ENCODE measurements around the gene TK2.

TK2 gene

DNA sequence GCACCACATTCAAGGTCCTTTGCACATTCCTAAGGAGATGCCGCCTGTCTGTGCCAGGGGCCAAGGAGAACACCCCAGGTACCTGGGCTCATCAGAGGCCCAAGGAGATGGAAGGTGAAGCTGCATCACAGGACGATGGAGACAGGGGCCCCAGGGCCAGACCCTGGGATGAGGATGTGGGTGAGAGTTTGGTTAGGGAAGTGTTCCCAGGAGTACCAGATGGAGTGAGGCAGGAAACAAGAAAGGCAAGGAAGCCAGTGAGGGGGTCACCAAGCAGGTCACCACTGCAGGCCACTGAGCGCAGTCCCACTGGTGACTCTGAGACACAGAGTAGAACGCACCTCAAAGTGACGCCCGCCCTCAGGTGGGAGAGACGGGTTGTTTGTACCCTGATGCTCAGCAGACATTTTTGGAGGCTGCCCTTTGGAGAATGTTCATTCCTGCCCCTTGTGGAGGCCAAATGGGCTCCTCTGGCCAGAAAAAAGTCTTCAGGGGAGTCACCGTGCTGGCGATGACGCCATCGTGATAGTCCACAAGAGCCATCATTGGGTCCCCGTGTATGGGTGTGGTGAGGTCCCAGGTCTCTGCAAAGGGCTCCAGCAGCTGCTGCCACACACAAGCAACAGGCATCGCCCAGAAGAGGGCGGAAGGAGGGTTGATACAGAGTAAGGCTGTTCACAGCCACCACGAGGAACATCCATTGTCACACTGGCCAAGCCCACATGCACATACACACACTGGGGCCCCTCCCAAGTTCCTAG is 65.3 kb downstream of the TK2 start:
- no peak for DNase-seq (ENCODE audit: low read depth in 2 of 2)

DNA sequence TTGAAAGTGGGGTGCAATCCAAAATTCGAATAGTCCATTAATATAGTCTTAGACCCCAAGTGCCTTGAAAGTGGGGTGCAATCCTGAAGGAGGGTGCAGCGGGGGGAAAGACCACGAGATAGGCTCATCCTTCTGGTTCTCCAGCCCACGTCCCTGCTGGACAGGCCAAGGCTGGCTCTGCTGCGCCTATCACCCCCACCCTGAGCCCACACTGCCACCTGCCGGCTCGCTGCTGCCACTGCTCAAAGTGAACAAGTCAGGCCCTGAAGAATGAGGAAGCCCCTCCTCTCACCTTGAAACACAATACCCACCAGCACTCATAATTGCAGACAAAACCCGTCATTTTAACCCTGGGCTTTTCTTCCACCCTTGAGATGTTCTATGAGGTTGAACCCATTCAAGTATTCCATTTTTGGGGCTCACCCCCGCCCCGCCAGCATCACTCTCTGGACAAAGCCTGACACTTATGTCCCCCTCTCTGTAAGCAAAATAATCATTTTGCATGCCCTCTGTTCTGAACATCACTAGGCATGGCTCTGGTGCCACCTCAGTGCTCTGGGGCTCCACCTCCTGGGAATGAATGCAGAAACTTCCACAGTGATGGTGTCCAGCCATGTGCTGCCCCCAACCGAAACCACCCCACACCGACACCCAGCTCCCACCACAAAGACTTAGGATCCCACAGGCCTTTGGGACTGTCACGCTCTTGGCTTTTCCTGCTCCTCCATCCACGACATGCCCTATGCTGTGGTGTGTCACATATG is 66.1 kb downstream of the TK2 start:
- peak; percentile 43 to 51 for DNase-seq (ENCODE audit: low read depth in 2 of 2)

DNA sequence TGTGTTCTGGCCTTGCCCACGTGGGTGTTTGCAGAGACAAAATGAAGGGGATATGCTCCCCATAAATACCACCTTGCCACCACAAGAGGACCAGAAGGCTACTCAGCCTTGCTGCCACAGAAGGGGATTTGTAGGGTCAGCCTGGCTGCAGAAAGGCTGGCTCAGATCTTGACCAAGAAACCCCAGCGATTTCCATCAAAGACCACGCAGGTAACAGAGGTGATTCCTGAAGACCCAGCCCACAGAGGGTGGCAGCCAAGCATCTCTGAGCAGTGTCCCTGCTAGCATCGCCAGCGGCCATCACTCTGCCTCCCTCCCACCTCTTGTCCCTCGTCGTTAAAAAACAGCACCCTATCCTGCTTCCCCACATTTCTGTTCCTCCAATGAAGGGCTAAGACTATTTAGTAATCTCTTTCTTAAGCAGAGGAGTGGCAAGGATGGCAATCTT is 68.0 kb downstream of the TK2 start:
- no peak for DNase-seq (ENCODE audit: low read depth in 2 of 2)

DNA sequence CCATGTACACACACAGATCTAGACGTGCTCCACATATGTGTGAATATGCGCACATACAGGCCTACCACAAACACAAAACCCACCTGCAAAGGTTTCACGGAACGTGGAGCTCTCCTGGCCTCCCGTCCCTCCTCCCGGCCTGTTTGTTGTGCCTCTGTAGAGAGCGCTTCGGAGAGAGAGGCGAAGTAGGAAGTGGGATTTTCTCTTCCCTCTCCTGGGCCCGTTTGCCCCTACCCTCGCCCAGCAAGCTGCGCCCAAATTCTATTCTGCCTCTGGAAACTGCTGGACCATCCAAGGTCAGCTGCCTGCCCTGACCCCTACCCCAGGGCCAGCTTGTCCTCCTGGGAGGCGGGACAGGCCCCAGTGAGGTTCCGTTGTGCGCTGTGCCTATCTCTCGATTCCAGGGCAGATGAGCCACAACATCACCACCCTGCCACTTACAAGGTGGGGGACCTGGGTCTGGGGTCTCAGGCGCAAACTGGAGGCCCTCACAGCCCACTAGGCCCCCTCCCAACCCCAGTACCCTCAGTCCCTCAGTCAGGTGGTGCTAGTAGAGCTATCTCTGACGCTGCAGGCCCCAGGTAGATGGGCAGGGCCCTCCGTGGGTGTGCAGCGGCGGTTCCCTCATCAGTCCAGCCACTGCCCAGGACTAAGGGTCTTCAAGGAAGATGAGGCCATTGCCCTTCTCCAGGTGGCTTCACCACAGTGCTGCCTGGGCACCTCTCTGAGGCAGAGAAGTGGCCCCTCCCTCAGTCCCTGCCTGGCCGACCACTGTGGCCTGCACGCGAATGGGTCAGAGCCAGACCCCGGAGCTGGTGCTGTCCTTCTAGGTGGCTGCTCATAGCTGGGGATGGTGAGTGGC is 68.6 kb downstream of the TK2 start:
- no peak for DNase-seq (ENCODE audit: low read depth in 2 of 2)

DNA sequence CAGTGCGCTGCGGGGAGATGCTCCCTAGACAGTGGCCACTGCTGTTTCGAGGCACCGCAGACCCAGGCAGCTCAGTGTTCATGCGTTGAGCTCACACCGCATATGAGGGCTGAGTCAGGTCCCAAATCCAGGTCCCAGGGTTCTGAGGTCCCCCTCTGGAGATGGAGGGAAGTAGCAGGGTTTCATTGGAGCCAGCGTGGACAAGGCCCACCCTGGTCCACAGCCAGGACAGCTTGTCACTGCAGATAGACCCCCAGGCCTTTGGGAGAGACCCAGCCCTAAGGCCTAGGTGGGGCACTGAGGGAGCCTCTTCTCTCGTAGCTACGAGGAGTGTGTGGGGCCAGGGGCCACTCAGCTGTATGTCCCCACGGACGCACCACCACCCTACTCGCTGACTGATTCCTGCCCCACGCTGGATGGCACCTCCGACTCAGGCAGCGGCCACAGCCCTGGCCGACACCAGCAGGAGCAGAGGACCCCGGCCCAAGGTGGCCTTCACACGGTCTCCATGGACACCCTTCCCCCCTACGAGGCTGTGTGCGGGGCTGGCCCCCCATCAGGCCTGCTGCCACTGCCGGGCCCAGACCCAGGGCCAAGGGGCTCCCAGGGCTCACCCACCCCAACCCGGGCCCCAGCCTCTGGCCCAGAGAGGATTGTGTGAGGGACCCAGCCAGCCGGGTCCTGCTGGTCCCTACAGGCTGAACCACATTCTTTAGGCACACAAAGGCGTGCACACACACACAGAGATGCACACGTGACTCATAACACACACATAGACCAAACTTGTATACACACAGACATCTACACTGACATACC is 69.4 kb downstream of the TK2 start:
- no peak for DNase-seq (ENCODE audit: low read depth in 2 of 2)

DNA sequence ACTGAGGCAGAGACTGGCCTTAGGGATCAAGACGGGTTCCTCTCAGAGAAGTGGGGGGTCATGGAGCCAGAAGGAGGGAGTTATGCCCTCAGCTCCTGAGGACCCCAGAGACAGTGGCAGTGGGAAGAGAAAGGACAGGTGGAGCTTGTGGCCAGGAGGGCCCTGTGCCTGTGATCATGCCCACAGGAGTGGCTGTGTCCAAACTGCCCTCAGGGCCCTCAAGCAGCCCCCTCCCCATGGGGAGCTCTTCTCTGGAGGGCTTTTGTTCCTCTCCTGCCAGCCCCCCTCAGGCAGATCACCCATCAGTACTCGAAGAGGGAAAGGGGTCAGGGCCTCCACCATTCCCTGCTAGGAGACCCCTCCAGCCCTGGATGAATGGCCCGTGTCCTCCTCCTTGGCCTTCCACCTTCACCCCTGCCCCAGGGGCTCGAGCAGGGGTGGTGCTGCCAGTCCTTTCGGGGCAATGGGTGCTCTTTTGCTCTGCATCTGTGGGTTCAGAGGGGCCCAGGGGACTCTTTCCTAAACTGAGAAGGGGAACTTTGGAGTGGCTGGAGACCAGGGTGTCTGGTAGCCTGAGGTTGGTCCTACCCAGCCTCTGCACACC is 70.2 kb downstream of the TK2 start:
- DNase-seq (ENCODE audit: low read depth in 2 of 2), result no peak

DNA sequence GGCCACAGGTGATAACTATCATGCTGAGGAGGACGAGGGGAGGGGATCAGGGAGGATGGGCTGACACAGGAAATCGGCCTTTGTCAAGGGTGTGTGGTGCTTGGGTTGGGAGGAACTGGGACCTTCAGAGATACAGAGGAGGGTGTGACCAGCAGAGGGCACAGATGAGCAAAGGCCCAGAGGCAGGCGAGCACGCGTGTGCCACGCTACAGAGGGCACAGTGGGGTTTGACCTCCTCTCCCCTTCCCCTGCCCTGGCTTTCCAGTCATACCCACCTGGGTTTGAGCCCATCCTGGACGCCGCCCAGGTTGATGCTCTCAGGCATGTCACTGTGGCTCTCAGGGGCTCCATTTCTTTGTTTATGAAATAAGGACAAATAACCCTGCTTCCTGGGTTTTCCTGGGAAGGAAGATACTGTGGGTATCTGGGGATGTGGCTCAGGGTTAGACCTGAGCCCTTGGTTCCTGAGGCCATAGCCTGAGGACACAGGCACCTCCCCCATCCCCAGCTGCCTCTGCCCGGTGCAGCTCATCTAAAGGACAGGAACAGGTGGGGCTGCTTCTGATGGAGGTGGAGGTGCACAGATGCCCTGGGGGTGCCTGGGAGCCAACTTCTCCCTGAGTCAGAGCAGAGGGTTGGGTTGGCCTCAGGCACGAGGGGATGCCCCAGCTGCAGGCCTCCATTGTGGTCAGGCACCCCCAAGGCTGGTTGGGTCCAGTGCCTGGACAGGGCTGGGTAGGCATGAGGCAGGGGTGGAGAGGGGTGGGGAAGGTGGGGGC is 71.0 kb downstream of the TK2 start:
- DNase-seq (ENCODE audit: low read depth in 2 of 2), result peak; percentile 60 to 68

DNA sequence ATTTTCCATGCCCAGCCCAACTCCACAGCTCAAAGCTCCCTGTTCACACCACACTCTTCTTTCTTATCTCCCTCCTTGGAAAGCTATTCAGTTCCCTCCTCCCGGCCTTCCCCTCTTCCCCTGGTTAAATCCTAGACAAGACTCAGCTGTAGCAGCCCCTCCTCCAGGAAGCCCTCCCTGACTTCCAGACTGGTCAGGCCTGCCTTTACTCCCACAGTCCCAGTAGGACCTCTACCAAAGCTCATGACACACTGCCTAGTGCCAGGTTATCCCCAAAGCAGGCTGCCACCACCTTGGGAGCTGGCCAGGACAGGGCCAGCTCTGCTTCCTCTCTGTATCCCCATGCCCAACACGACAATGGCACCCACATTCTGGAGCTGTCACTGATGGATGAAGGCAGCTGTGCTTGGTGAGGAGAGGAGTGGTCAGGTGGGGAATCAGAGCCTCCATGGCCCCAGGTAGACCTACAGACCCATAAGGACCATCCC is 72.8 kb downstream of the TK2 start:
- DNase-seq (ENCODE audit: low read depth in 2 of 2), result no peak

DNA sequence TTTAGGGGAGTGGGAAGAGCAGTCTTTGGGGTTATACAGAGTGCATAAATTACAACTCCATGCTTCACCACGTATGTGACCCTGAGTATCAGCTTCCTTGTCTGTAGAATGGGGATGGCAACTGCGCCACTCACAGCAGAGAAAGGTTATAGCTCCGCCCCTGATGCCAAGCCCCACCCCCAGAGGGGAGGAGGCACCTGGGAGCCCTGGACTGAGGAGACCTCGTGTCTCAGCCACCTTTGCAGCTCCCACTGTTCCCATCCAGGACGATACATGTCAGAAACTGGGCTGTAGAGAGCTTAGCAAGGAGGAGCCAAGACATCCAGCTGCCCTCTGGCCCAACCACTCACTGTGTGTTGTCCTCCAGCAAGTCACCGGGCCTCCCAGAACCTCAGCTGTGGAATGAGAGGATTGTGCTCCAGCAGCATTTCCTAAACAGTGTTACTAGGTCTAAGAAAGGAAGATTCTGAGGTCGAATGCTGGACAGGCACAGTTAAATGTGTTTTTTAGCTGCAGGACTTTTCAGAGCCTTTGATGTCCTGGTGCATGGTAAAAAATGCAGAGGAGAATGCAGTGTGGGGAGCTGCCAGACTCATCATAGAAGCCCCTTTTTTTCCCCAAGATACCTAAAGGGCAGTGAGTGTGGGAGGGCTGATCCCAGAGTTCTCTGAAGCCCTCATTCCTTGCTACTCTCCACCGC is 73.4 kb downstream of the TK2 start:
- peak; percentile 15 to 34 for DNase-seq (ENCODE audit: low read depth in 2 of 2)

DNA sequence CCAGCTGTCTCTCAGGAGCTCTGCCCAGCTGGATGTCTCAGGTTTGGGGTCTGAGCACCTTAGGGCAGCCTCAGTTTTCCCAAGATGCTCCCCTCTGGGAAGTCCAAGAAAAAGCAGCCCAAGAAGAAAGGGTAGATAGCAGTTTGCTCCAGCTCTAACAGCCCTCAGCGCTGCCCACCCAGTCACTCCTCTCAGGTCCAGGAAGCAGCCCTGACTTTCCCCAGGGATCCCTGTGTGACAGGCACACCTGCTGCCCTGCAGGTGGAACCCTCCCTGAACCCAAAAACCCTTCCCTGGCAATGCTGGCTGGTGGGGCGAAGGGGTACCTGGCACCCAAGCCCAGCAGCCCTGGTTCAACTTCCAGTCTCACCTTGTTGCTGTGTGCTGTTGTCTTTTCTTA is 74.7 kb downstream of the TK2 start:
- no peak for DNase-seq (ENCODE audit: low read depth in 2 of 2)

DNA sequence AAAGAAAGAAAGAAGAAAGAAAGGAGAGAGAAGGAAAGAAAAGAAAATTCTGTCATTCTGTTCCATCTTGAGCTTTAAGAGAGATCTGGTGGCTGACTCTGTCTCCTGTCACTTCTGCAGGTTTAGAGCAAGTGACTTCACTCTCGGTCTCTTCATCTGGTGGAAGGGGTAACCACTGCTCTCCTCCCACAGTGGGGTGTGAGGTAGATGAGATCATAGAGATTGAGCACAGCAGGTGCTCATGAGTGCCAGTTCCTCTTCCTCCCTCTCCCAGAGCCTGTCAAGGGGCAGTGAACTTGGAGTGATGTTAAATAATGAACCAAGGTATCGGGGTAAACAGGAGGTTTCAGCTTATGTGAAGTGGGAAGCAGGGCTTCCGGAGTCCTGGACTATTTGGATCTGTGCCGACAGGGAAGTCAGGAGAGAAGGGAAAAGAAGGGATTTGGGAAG is 75.1 kb downstream of the TK2 start:
- peak; percentile 34 to 36 for DNase-seq (ENCODE audit: low read depth in 2 of 2)

DNA sequence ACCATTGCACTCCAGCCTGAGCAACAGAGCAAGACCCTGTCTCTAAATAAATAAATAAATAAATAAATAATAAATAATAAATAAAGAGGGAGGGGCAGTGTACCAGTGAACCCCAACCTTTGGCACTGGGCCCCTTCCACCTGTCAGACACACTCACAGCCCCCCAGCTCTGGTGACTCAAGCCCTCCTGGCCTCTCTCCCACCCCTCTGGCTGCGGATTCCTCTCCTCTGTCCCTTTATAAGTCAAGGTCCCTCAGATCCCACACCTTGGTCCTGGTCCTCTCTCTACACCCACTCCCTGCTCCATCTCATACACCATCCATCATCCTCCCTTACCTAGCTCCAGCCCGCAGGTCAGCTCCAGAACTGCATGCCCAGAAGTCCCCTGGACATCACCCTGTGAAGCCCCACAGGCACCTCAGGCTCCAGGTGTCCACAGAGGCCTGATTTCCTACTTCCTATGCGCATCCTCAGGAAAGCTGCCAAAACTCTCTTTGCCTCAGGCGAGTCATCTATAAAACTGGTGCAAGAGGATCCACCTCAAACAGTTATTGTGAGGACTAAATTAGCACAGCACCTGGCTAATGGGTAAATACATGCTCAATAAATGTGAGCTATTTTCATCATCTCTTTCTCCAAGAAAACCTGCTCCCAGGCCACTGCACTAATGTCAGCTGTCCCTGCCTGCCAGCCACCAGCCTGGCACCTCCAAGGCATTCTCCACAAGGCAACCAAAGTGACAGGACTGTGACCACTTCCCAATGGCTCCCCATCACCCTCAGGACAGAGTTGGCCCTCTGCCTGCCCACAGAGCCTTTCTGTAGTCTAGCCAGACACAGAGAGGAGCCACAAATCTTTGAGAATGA is 76.0 kb downstream of the TK2 start:
- no peak for DNase-seq (ENCODE audit: low read depth in 2 of 2)

DNA sequence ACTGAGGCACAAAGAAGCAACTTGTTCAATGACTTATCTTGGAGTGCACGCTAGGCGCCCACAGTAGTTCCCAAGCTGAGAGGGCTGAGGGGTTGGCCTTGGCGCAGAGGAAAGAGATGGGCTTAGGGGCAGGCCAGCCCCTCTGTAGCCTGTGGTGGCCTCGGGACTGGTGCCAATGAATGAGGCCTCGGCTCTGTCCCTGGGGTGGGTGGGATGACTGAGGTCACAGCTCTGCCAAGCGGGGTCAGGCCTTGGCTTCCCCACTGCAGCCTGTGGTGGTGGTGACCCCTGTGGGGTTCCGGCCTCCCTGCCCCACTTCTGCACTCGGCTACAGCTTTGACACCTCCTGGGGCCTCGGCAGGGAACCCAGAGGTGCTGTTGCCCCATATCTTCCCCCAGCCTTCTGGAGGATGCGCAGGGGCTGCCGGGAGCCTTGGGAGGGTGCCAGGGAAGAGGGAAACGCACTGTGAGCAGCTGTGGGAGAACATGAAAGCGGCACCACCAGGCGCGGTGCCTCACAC is 76.8 kb downstream of the TK2 start:
- DNase-seq (ENCODE audit: low read depth in 2 of 2), result no peak

DNA sequence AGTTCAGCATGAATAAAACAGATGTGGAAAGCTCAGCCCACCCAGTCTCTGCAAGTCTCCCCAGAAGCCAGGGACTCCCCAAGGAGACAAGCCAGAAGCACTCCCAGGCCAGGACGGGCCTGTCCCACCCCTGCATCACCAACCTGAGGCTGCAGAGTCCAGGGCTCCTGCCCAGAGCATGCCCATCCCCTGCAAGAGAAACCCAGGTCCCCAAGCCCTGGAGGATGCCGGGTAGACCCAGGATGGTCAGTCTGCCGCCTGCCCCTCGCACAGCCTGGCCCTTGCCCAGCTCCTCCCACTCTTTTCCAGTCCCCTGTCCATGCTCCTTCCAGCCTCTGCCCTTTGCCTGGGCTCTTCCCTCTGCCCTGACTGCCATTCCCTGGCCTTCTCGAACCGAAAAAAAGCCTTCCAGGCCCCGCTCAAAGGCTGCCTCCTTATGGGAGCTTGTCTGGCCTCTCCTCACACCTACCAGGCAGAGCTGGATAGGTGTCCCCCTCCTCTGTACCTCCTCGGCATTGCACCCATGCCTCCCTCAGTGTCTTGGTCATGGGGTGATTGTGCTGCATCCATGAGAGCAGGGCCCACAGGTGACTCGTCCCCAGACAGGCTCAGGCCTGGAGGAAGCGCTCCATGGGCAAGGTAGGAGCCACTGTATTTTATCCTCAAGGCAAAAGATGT is 78.1 kb downstream of the TK2 start:
- no peak for DNase-seq (ENCODE audit: low read depth in 2 of 2)

DNA sequence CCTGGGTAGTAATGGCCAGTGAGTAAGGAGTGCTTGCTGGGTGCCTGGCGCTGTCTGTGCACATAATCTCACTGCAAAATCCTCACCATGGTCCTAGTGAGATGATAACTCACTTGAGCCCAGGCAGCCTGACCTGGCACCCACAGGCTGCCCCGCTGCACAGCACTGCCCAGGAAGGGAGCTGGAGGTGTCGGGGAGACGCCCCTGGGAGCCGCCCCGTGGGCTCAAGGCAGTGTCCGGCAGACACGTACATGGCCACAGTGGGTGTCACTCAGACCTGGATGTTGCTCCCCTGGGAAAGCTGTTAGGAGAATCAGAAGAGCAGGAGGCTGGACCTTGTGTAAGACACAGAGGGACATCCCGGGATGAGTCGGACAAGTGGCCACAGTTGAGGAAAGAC is 78.7 kb downstream of the TK2 start:
- DNase-seq (ENCODE audit: low read depth in 2 of 2), result no peak

DNA sequence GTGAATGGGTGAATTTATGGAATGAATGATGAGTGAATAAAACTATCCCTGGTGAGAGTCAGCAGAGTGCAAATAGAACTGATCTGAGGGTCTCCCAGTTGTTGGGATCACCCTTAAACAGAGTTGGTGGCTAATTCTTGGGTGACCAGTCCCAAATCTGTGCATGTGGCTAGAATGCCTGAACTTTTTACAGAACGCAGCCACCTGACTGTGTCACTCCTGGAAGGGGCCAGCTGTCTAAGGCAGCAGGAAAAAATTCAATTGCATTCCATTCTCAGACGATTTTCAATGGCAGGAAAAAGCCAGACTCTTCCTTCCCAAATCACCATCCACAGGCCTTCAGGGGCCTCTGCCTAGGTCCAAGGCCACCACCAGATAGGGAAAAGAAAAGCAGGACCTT is 79.4 kb downstream of the TK2 start:
- DNase-seq (ENCODE audit: low read depth in 2 of 2), result no peak

DNA sequence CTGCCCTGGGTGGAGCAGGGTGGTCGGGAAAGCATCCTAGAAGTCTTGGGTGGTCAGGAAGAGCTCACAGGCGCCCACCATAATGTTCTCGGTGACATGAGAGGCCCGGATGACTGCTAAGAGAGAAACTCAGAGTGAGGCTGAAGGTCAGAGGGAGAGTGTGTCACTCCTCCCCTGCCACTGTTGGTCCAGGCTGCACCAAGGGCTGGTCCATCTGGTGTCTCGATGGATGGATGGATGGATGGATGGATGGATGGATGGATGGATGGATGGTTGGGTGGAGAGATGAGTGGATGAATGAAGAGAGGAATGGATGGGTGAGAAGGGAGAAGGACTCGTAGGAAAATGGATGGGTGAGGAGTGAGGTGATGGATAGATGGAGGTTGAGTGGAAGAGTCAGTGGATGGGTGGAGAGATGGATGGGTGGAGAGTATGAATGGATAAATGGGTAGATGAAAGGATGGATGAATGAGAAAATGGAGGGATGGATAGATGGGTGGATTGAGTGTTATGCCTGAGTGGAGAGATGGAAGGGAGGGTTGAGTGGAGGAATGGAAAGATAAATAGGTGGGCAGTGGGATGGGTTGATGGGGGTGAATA is 79.9 kb downstream of the TK2 start:
- no peak for DNase-seq (ENCODE audit: low read depth in 2 of 2)
